Type B pancreatic cell (in vitro differentiated cells): Measurements from ENCODE around the gene ESR1. TPM values are rescaled to one million over a fixed set of nuclear protein-coding genes. Genes with fewer than 3 reads are reported as not detected.

Experiments
- DNase-seq: peaks from one replicate; pipeline ENCODE4 v3.0.0; 2021; ENCODE audit warnings: mixed read lengths; ENCODE audit not compliant: unreplicated experiment; ENCODE audit errors: extremely low spot score
- H3K27ac Mint-ChIP-seq: 2 replicates; pipeline ENCODE4 v1.8.0; 2021; ENCODE audit warnings: mild to moderate bottlenecking, mixed read lengths
- H3K27me3 Mint-ChIP-seq: 2 replicates; pipeline ENCODE4 v1.8.0; 2021; ENCODE audit warnings: mixed read lengths
- H3K36me3 Mint-ChIP-seq: 2 replicates; pipeline ENCODE4 v1.8.0; 2021; ENCODE audit warnings: mixed read lengths
- H3K4me1 Mint-ChIP-seq: one replicate; pipeline ENCODE4 v1.8.0; 2021; ENCODE audit warnings: mixed read lengths; ENCODE audit not compliant: unreplicated experiment
- H3K4me3 Mint-ChIP-seq: 2 replicates; pipeline ENCODE4 v1.8.0; 2021; ENCODE audit warnings: mild to moderate bottlenecking, mixed read lengths
- H3K9me3 Mint-ChIP-seq: 2 replicates; pipeline ENCODE4 v1.8.0; 2021; ENCODE audit warnings: mixed read lengths
- CTCF ChIP-seq: fragments of 200-600 bp; sonication (generic); conservative IDR thresholded peaks from 2 replicates; pipeline ENCODE4 v1.5.0; 2021; ENCODE audit warnings: antibody characterized with exemption, mild to moderate bottlenecking
- total RNA-seq: library from RNA; stranded (reverse); gene quantifications from 2 replicates; pipeline ENCODE4 v1.2.1, GENCODE V29; 2021; ENCODE audit warnings: low replicate concordance

The ESR1 gene
- total RNA-seq, 1 donor from 2014 or later, result 0.24 TPM

DNA sequence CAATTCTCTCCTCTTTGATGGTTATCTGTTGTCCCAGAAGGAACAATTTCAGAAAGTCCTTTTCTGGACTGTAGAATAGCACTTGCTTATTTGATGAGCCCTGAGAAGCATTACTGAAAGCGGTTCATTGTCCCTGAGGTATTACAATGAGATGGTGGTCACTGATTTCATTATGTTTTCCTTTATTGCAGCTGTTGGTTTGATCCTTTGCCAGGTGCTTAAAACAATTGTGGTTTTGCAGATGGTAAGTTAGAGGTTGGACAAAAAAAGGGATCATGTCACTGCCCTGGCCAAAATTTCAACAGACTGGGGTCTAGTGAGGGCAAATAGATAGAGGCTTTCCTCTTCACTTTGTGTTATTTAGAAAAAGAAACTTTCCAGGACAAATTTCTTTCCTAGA lies 61.9 kb downstream of the ESR1 start:
- DNase-seq, result no peak
- H3K4me1 Mint-ChIP-seq, result no peaks in the 10 kb centered on the region
- H3K9me3 Mint-ChIP-seq, result no peaks in the 10 kb centered on the region
- no peak overlapping the region for H3K27ac Mint-ChIP-seq
- no peaks in the 10 kb centered on the region for H3K36me3 Mint-ChIP-seq
- H3K4me3 Mint-ChIP-seq, result no peak overlapping the region
- H3K27me3 Mint-ChIP-seq, result no peaks in the 10 kb centered on the region
- TF ChIP-seq CTCF, result no peak

- no peak for TF ChIP-seq CTCF
- H3K27ac Mint-ChIP-seq, result no peak overlapping the region
- DNase-seq, result no peak
- no peaks in the 10 kb centered on the region for H3K9me3 Mint-ChIP-seq
- no peaks in the 10 kb centered on the region for H3K36me3 Mint-ChIP-seq
- no peaks in the 10 kb centered on the region for H3K27me3 Mint-ChIP-seq
- H3K4me3 Mint-ChIP-seq, result no peak overlapping the region
- H3K4me1 Mint-ChIP-seq, result no peaks in the 10 kb centered on the region
Observed at GRCh38 chr6:151869787-151870186, 62.3 kb downstream of the ESR1 start.

- H3K27me3 Mint-ChIP-seq, result no peaks in the 10 kb centered on the region
- H3K4me3 Mint-ChIP-seq, result no peak overlapping the region
- DNase-seq, result no peak
- H3K9me3 Mint-ChIP-seq, result no peaks in the 10 kb centered on the region
- H3K27ac Mint-ChIP-seq, result no peak overlapping the region
- H3K4me1 Mint-ChIP-seq, result no peaks in the 10 kb centered on the region
- TF ChIP-seq CTCF, result no peak
- H3K36me3 Mint-ChIP-seq, result no peaks in the 10 kb centered on the region
Observed at GRCh38 chr6:151870375-151870774, 62.9 kb downstream of the ESR1 start.

DNA sequence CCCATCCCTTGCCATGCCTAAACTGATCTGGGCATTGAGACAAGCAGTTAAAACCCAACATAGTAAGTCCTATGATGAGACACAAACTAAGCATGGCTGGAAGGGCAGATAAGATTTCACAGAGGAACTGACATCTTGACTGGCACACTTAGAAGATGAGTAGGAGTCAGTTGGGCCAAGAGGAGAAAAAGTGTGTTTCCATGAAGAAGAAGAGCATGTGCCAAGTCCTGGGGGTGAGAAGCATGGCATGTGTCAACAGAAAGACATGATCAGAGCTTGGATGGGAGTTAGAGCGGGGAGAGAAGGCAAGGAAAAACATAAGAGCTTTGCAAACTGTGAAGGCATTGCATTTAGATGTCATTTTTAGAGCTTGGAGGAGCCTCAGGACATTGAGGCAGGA lies 68.0 kb downstream of the ESR1 start:
- no peaks in the 10 kb centered on the region for H3K36me3 Mint-ChIP-seq
- no peaks in the 10 kb centered on the region for H3K4me1 Mint-ChIP-seq
- no peak overlapping the region for H3K4me3 Mint-ChIP-seq
- H3K27me3 Mint-ChIP-seq, result no peaks in the 10 kb centered on the region
- DNase-seq, result no peak
- no peaks in the 10 kb centered on the region for H3K9me3 Mint-ChIP-seq
- no peak for TF ChIP-seq CTCF
- no peak overlapping the region for H3K27ac Mint-ChIP-seq

- Mint-ChIP-seq H3K36me3 (no peaks in the 10 kb centered on the region), H3K9me3 (no peaks in the 10 kb centered on the region), H3K27me3 (no peaks in the 10 kb centered on the region), H3K27ac (no peak overlapping the region), H3K4me1 (no peaks in the 10 kb centered on the region), H3K4me3 (no peak overlapping the region)
- TF ChIP-seq CTCF, result no peak
- DNase-seq, result no peak
Observed at GRCh38 chr6:151876122-151876521, 68.6 kb downstream of the ESR1 start.

DNA sequence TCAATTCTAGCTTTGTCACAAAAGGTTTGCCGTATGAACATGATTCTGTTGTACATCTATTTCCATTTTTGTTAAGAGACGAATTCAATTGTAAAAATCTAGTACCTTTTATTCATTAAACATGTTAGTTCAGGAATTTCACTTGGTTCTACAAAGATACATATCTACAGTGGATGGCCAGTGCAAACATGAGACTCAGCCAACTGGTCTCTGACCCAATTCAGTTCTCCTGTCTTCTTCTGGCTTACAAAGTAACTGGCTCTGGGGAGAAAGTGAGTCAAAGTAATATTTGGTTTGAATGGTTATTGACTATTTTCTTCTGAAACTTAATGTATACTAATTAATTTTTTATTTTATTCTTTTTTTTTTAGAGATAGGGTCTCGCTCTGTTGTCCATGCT lies 70.0 kb downstream of the ESR1 start:
- no peaks in the 10 kb centered on the region for H3K4me1 Mint-ChIP-seq
- H3K36me3 Mint-ChIP-seq, result no peaks in the 10 kb centered on the region
- H3K9me3 Mint-ChIP-seq, result no peaks in the 10 kb centered on the region
- H3K4me3 Mint-ChIP-seq, result no peak overlapping the region
- TF ChIP-seq CTCF, result no peak
- no peak overlapping the region for H3K27ac Mint-ChIP-seq
- no peak for DNase-seq
- H3K27me3 Mint-ChIP-seq, result no peaks in the 10 kb centered on the region
